Measurements from ENCODE around the gene RAB38.

The RAB38 gene

GRCh38 chr11:88204353-88204752 is 29.1 kb upstream of the RAB38 start:
- Histone ChIP-seq H3K4me3 (ENCODE audit: low read depth in 1 of 2, low read length in 1 of 2) (no peak overlapping the region), H3K27ac (no peak overlapping the region), H3K36me3 (no peaks in the 10 kb centered on the region), H3K9me3 (no peaks in the 10 kb centered on the region), H3K27me3 (no peaks in the 10 kb centered on the region), H3K4me1 (ENCODE audit: control insufficient read depth in 1 of 2, insufficient read depth in 1 of 2, low read depth in 1 of 2, low read length in 1 of 2) (no peaks in the 10 kb centered on the region)
- no peak for TF ChIP-seq CTCF (IDR thresholded peaks at IDR 0.05)

GRCh38 chr11:88203604-88204003 is 28.4 kb upstream of the RAB38 start:
- TF ChIP-seq CTCF (IDR thresholded peaks at IDR 0.05) = no peak
- Histone ChIP-seq H3K9me3 (no peaks in the 10 kb centered on the region), H3K27me3 (no peaks in the 10 kb centered on the region), H3K27ac (no peak overlapping the region), H3K4me1 (ENCODE audit: control insufficient read depth in 1 of 2, insufficient read depth in 1 of 2, low read depth in 1 of 2, low read length in 1 of 2) (no peaks in the 10 kb centered on the region), H3K36me3 (no peaks in the 10 kb centered on the region), H3K4me3 (ENCODE audit: low read depth in 1 of 2, low read length in 1 of 2) (no peak overlapping the region)

- Histone ChIP-seq H3K36me3 (no peaks in the 10 kb centered on the region), H3K4me3 (ENCODE audit: low read depth in 1 of 2, low read length in 1 of 2) (no peak overlapping the region), H3K27me3 (no peaks in the 10 kb centered on the region), H3K4me1 (ENCODE audit: control insufficient read depth in 1 of 2, insufficient read depth in 1 of 2, low read depth in 1 of 2, low read length in 1 of 2) (no peaks in the 10 kb centered on the region), H3K27ac (no peak overlapping the region), H3K9me3 (no peaks in the 10 kb centered on the region)
- TF ChIP-seq CTCF (IDR thresholded peaks at IDR 0.05) = no peak
Measured at GRCh38 chr11:88202498-88202897, 27.3 kb upstream of the RAB38 start.

- no peak for TF ChIP-seq CTCF (IDR thresholded peaks at IDR 0.05)
Measured at GRCh38 chr11:88196393-88196792, 21.1 kb upstream of the RAB38 start.

GRCh38 chr11:88195908-88196307 is 20.7 kb upstream of the RAB38 start:
- Histone ChIP-seq H3K4me3 (ENCODE audit: low read depth in 1 of 2, low read length in 1 of 2) (no peak overlapping the region), H3K27ac (no peak overlapping the region), H3K9me3 (no peaks in the 10 kb centered on the region), H3K36me3 (no peaks in the 10 kb centered on the region), H3K4me1 (ENCODE audit: control insufficient read depth in 1 of 2, insufficient read depth in 1 of 2, low read depth in 1 of 2, low read length in 1 of 2) (no peaks in the 10 kb centered on the region), H3K27me3 (no peaks in the 10 kb centered on the region)
- TF ChIP-seq CTCF (IDR thresholded peaks at IDR 0.05) = no peak

More at GRCh38 chr11:88196393-88196792, 21.1 kb upstream of the RAB38 start:
- Histone ChIP-seq H3K27me3 (no peaks in the 10 kb centered on the region), H3K36me3 (no peaks in the 10 kb centered on the region), H3K9me3 (no peaks in the 10 kb centered on the region), H3K27ac (no peak overlapping the region), H3K4me3 (ENCODE audit: low read depth in 1 of 2, low read length in 1 of 2) (no peak overlapping the region), H3K4me1 (ENCODE audit: control insufficient read depth in 1 of 2, insufficient read depth in 1 of 2, low read depth in 1 of 2, low read length in 1 of 2) (no peaks in the 10 kb centered on the region)

GRCh38 chr11:88194990-88195389 is 19.7 kb upstream of the RAB38 start:
- Histone ChIP-seq H3K36me3 (no peaks in the 10 kb centered on the region), H3K4me3 (ENCODE audit: low read depth in 1 of 2, low read length in 1 of 2) (no peak overlapping the region), H3K9me3 (no peaks in the 10 kb centered on the region), H3K4me1 (ENCODE audit: control insufficient read depth in 1 of 2, insufficient read depth in 1 of 2, low read depth in 1 of 2, low read length in 1 of 2) (no peaks in the 10 kb centered on the region), H3K27ac (no peak overlapping the region), H3K27me3 (no peaks in the 10 kb centered on the region)
- no peak for TF ChIP-seq CTCF (IDR thresholded peaks at IDR 0.05)

Data from neutrophil (primary cell).